Caco-2 (cell line): ENCODE data around the gene ZNF483. TPM values are rescaled to one million over a fixed set of nuclear protein-coding genes. Genes with fewer than 3 reads are reported as not detected.
"Not testable (repeated sequence)": the region's sequence is repeated elsewhere in the genome, so short reads cannot be mapped to it uniquely, and the experiment has no call there.

Source experiments
- BruUV-seq: library from RNA; stranded (reverse); fragments of 400-500 nt; replicated peaks from 2 replicates; lab custom pipeline; 2021; lab: Mats Ljungman, UMichigan
- CTCF ChIA-PET: fragments of 300-600 bp; sonication (Branson Sonifier 250); formaldehyde crosslinking; loops from one replicate; lab custom pipeline; 2022; ENCODE audit warnings: antibody characterized with exemption; lab: Charles Lee
- POLR2A ChIA-PET: fragments of 300-600 bp; sonication (Branson Sonifier 250); formaldehyde crosslinking; loops from one replicate; lab custom pipeline; 2022; ENCODE audit warnings: antibody characterized with exemption; lab: Charles Lee
- DNase-seq, 2 experiments: peaks; one replicate each; pipeline versions ENCODE4 v3.0.0 to v3.0.0-alpha.2; 2020 to 2022
- H3K27me3 ChIP-seq: replicated peaks from 2 replicates; pipeline ENCODE4 v1.6.0; 2011; ENCODE audit warnings: low read length; ENCODE audit not compliant: control insufficient read depth, insufficient read depth
- H3K36me3 ChIP-seq: 2 replicates; pipeline ENCODE4 v1.5.1; 2011; ENCODE audit warnings: low read length; ENCODE audit not compliant: control insufficient read depth, insufficient read depth
- H3K4me1 ChIP-seq: fragments of 250-450 bp; sonication (Bioruptor Pico); 2 replicates; pipeline ENCODE4 v1.5.1; 2020; ENCODE audit warnings: mild to moderate bottlenecking
- H3K4me3 ChIP-seq: 2 replicates; pipeline ENCODE4 v1.5.1; 2011; ENCODE audit warnings: low read depth, mild to moderate bottlenecking, control low read depth, low read length
- H3K9me3 ChIP-seq: fragments of 250-450 bp; sonication (Bioruptor Pico); 2 replicates; pipeline ENCODE4 v1.5.1; 2020; ENCODE audit warnings: mild to moderate bottlenecking, moderate library complexity
- H3K27ac Mint-ChIP-seq: one replicate; pipeline ENCODE4 v1.8.0; 2022; ENCODE audit warnings: mixed read lengths; ENCODE audit not compliant: unreplicated experiment
- H3K27me3 Mint-ChIP-seq: one replicate; pipeline ENCODE4 v1.8.0; 2022; ENCODE audit warnings: mixed read lengths; ENCODE audit not compliant: insufficient read depth, unreplicated experiment
- H3K36me3 Mint-ChIP-seq: one replicate; pipeline ENCODE4 v1.8.0; 2022; ENCODE audit warnings: mild to moderate bottlenecking, mixed read lengths; ENCODE audit not compliant: insufficient read depth, unreplicated experiment
- H3K4me1 Mint-ChIP-seq: one replicate; pipeline ENCODE4 v1.8.0; 2022; ENCODE audit warnings: low read depth, mixed read lengths; ENCODE audit not compliant: unreplicated experiment
- H3K4me3 Mint-ChIP-seq: one replicate; pipeline ENCODE4 v1.8.0; 2022; ENCODE audit warnings: mild to moderate bottlenecking, moderate library complexity, mixed read lengths; ENCODE audit not compliant: unreplicated experiment
- H3K9me3 Mint-ChIP-seq: one replicate; pipeline ENCODE4 v1.8.0; 2022; ENCODE audit warnings: mixed read lengths; ENCODE audit not compliant: unreplicated experiment
- CTCF ChIP-seq, 2 experiments: fragments of 200-600 bp in 1 of 2; IDR thresholded peaks; 1 replicate in 1 of 2; 2 replicates in 1 of 2; pipeline versions ENCODE4 v1.5.1 to v1.8.0; 2011 to 2022; ENCODE audit warnings: antibody characterized with exemption in 1 of 2, control low read depth in 1 of 2, inconsistent platforms in 1 of 2, low read depth in 1 of 2, low read length in 1 of 2, mild to moderate bottlenecking in 1 of 2, moderate library complexity in 1 of 2; ENCODE audit not compliant: insufficient read depth in 1 of 2, severe bottlenecking in 1 of 2, unreplicated experiment in 1 of 2
- intact Hi-C: fragments of 100-400 bp; cut with micrococcal nuclease; formaldehyde crosslinking; loops from one replicate; pipeline ENCODE4 v1.10.0; 2022; ENCODE audit not compliant: unreplicated experiment
- total RNA-seq: library from RNA; stranded (reverse); gene quantifications from 2 replicates; pipeline ENCODE4 v1.2.3, GENCODE V29; 2022

Gene ZNF483
- total RNA-seq, 1 experiment from 2014 or later = not detected

- no peaks in the 10 kb centered on the region for H3K27me3 ChIP-seq
- Mint-ChIP-seq H3K36me3 (no peaks in the 10 kb centered on the region), H3K27me3 (no peaks in the 10 kb centered on the region), H3K27ac (no peak overlapping the region), H3K4me3 (no peak overlapping the region), H3K4me1 (no peaks in the 10 kb centered on the region), H3K9me3 (peaks cover 6% of the 10 kb centered on the region)
- DNase-seq = no peak
- no peak for TF ChIP-seq CTCF (IDR thresholded peaks at IDR 0.05; ENCODE audit: insufficient read depth in 1 of 2, low read depth in 1 of 2, low read length in 1 of 2, severe bottlenecking in 1 of 2, unreplicated experiment in 1 of 2)
- no peaks in the 10 kb centered on the region for H3K36me3 ChIP-seq
- POLR2A ChIA-PET = no interaction called here
- H3K4me1 ChIP-seq = no peaks in the 10 kb centered on the region
- CTCF ChIA-PET = no interaction called here
- no TSS peak for BruUV-seq
- intact Hi-C loops = no loop called here
- H3K9me3 ChIP-seq = peaks cover 4% of the 10 kb centered on the region; the same call in 1 of the 2 replicates
- H3K4me3 ChIP-seq = no peak overlapping the region
Observed at GRCh38 chr9:111533099-111533790, 8.3 kb downstream of the ZNF483 start.

GRCh38 chr9:111542497-111543254, 17.7 kb downstream of the ZNF483 start:
- H3K36me3 ChIP-seq = no peaks in the 10 kb centered on the region
- intact Hi-C loops = no loop called here
- H3K27ac Mint-ChIP-seq = no peak overlapping the region
- H3K4me1 Mint-ChIP-seq = no peaks in the 10 kb centered on the region
- no peak for DNase-seq
- ChIA-PET CTCF (no interaction called here), POLR2A (no interaction called here)
- H3K27me3 Mint-ChIP-seq = no peaks in the 10 kb centered on the region
- peaks cover 48% of the 10 kb centered on the region for H3K9me3 ChIP-seq
- no peak overlapping the region for H3K4me3 Mint-ChIP-seq
- H3K36me3 Mint-ChIP-seq = no peaks in the 10 kb centered on the region
- H3K9me3 Mint-ChIP-seq = peaks cover 49% of the 10 kb centered on the region
- H3K4me1 ChIP-seq = no peaks in the 10 kb centered on the region
- TF ChIP-seq CTCF (IDR thresholded peaks at IDR 0.05; ENCODE audit: insufficient read depth in 1 of 2, low read depth in 1 of 2, low read length in 1 of 2, severe bottlenecking in 1 of 2, unreplicated experiment in 1 of 2) = no peak
- H3K4me3 ChIP-seq = no peak overlapping the region
- no TSS peak for BruUV-seq
- no peaks in the 10 kb centered on the region for H3K27me3 ChIP-seq

GRCh38 chr9:111548623-111549022, 23.6 kb downstream of the ZNF483 start:
- ChIA-PET POLR2A (no interaction called here), CTCF (no interaction called here)
- Histone ChIP-seq H3K9me3 (peaks cover 38% of the 10 kb centered on the region), H3K27me3 (no peaks in the 10 kb centered on the region), H3K4me3 (no peak overlapping the region), H3K36me3 (no peaks in the 10 kb centered on the region), H3K4me1 (no peaks in the 10 kb centered on the region)
- no peak for DNase-seq
- Mint-ChIP-seq H3K4me1 (no peaks in the 10 kb centered on the region), H3K4me3 (no peak overlapping the region), H3K27me3 (no peaks in the 10 kb centered on the region), H3K36me3 (no peaks in the 10 kb centered on the region), H3K27ac (no peak overlapping the region), H3K9me3 (peaks cover 35% of the 10 kb centered on the region)
- TF ChIP-seq CTCF (IDR thresholded peaks at IDR 0.05; ENCODE audit: insufficient read depth in 1 of 2, low read depth in 1 of 2, low read length in 1 of 2, severe bottlenecking in 1 of 2, unreplicated experiment in 1 of 2) = no peak
- intact Hi-C loops = no loop called here
- no TSS peak for BruUV-seq

GRCh38 chr9:111555425-111555824, 30.4 kb downstream of the ZNF483 start:
- H3K9me3 Mint-ChIP-seq = peaks cover 27% of the 10 kb centered on the region
- H3K27me3 Mint-ChIP-seq, H3K4me1 ChIP-seq, CTCF ChIA-PET, H3K36me3 ChIP-seq, BruUV-seq, H3K4me1 Mint-ChIP-seq, H3K27me3 ChIP-seq, POLR2A ChIA-PET, H3K4me3 ChIP-seq, intact Hi-C loops, H3K27ac Mint-ChIP-seq, H3K4me3 Mint-ChIP-seq, DNase-seq: not testable (repeated sequence)
- peaks cover 10% of the 10 kb centered on the region for H3K36me3 Mint-ChIP-seq
- H3K9me3 ChIP-seq = peaks cover 24% of the 10 kb centered on the region
